D721Med (cell line): ENCODE measurements around the gene NONO.
"Not testable (repeated sequence)": the region's sequence is repeated elsewhere in the genome, so short reads cannot be mapped to it uniquely, and the experiment has no call there.

Experiments
- DNase-seq: peaks from one replicate; pipeline ENCODE4 v3.0.0; 2011; ENCODE audit warnings: low spot score; ENCODE audit not compliant: insufficient read length
- FAIRE-seq: peaks from 2 replicates; lab custom pipeline; 2011; peaks lifted over from hg19 to GRCh38; lab: Jason Lieb, UNC
- CTCF ChIP-seq: IDR thresholded peaks from 2 replicates; pipeline ENCODE4 v1.5.1; 2012; ENCODE audit warnings: mild to moderate bottlenecking, control low read depth; ENCODE audit not compliant: insufficient read depth; ENCODE audit errors: missing control alignments

The NONO gene

GRCh38 chrX:71291381-71291780 lies 7.9 kb downstream of the NONO start:
- DNase-seq: no peak
- no peak for FAIRE-seq
- TF ChIP-seq CTCF: no peak

DNA sequence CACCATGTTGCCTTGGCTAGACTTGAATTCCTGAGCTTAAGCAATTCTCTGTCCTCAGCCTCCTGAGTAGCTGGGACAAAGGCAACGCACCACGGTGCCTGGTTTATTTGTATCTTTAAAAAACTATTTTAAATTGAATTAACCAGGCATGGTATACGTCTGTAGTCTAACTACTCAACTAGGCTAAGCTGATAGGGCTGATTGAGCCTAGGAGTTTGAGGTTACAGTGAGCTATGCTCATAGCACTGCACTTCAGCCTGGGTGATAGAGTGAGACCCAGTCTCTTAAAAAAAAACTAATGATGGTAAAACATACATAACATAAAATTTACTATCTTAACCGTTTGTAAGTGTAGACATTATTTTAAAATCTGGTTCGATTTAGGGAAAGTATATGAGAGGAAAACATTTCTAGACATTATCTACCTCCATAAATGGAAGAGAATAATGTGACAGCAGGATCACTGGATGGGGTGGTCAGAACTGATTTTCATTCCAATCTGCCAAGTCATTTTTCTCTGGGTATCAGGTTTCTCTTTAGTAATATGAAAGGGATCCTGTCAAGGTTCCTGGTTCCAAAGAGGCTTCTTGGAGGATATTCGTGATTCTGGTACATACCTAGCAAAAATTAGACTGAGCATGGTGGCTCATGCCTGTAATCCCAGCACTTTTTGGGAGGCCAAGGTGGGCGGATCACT lies 9.4 kb downstream of the NONO start:
- no peak for TF ChIP-seq CTCF
- no peak for FAIRE-seq

GRCh38 chrX:71296806-71297205 lies 13.4 kb downstream of the NONO start:
- no peak for DNase-seq
- TF ChIP-seq CTCF: no peak
- no peak for FAIRE-seq

More for the DNA sequence above, 9.4 kb downstream of the NONO start:
- DNase-seq: no peak

GRCh38 chrX:71298119-71298518 lies 14.7 kb downstream of the NONO start:
- no peak for DNase-seq
- TF ChIP-seq CTCF: no peak
- no peak for FAIRE-seq

DNA sequence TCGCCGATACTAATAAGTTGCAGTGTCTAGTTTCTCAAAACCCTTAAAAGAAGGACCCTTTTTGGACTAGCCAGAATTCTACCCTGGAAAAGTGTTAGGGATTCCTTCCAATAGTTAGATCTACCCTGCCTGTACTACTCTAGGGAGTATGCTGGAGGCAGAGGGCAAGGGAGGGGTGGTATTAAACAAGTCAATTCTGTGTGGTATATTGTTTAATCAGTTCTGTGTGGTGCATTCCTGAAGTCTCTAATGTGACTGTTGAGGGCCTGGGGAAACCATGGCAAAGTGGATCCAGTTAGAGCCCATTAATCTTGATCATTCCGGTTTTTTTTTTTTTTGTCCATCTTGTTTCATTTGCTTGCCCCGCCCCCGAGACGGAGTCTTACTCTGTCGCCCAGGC lies 16.6 kb downstream of the NONO start:
- DNase-seq, FAIRE-seq: not testable (repeated sequence)

GRCh38 chrX:71300495-71300894 lies 17.1 kb downstream of the NONO start:
- DNase-seq, FAIRE-seq: not testable (repeated sequence)

DNA sequence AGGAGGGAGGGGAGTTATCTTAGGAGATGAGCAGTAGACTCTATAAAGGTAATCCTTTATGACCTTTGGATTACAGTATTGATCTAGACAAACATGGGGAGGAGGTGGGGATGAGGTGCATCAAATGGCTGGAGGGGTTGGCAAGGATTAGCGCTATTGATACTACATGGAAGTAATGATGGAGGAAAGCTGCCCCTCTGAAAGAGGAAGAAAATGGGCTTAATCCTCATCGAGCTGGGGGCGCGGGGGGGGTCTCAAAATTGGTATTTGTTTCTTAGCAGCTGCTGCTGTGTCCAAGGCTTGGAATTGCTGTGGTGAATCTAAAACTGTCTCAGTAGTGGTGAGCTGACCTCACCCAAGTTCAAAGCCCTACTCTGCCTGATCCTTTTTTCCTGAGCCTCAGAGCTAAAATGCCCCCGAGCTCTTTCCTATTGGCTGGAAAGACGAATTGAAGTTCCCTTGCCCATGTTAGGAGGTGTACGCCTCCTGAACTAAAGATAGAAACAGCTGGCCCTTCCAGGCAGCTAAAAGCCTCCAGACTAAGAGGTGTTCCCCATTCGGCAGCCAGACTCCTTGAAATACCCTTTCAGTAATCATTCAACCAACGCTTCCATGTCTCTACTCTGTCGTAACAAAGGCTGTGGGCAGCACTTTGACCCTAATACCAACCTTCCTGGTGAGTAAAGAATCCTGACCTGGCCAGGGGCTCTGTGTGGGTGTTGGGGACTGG lies 17.9 kb downstream of the NONO start, which contains the start of gene ITGB1BP2:
Gene ITGB1BP2 (plus strand): TSS at position 556 of the 730 bp plus-strand sequence. CDS start 57 bp downstream, at position 613.
- no peak for FAIRE-seq
- no peak for TF ChIP-seq CTCF
- no peak for DNase-seq

GRCh38 chrX:71302461-71303213 lies 19.2 kb downstream of the NONO start:
- TF ChIP-seq CTCF: no peak
- DNase-seq: no peak
- FAIRE-seq: no peak
